NCI-H69 (cell line): Measurements from ENCODE around the gene CGRRF1.

ENCODE experiments used
- DNase-seq: peaks from one replicate; lab custom pipeline; 2025; lab: John Stamatoyannopoulos, UW

CGRRF1 gene

GRCh38 chr14:54548491-54548890 is 38.8 kb downstream of the CGRRF1 start:
- DNase-seq = no peak

GRCh38 chr14:54549862-54550261 is 40.2 kb downstream of the CGRRF1 start:
- no peak for DNase-seq

- DNase-seq = no peak
Observed at GRCh38 chr14:54550514-54550913, 40.8 kb downstream of the CGRRF1 start.

- DNase-seq = no peak
Observed at GRCh38 chr14:54554401-54554800, 44.7 kb downstream of the CGRRF1 start.

- no peak for DNase-seq
Observed at GRCh38 chr14:54555651-54556050, 45.9 kb downstream of the CGRRF1 start.

GRCh38 chr14:54556535-54556934 is 46.8 kb downstream of the CGRRF1 start:
- no peak for DNase-seq

- peak; percentile 48 for DNase-seq
Observed at GRCh38 chr14:54562334-54562733, 52.6 kb downstream of the CGRRF1 start.

- peak; percentile 55 for DNase-seq
Observed at GRCh38 chr14:54564071-54564867, 54.6 kb downstream of the CGRRF1 start.

GRCh38 chr14:54564868-54565784 is 55.4 kb downstream of the CGRRF1 start:
- DNase-seq = peak; percentile 92

- DNase-seq = peak; percentile 86
Observed at GRCh38 chr14:54565785-54566409, 56.2 kb downstream of the CGRRF1 start.

GRCh38 chr14:54566410-54567223 is 56.9 kb downstream of the CGRRF1 start, which contains the start of gene SAMD4A:
TSS of gene SAMD4A (plus strand) at chr14:54567128. CDS start at chr14:54567917, 789 bp downstream.
- DNase-seq = peak; percentile 79

- DNase-seq = peak; percentile 71
Observed at GRCh38 chr14:54567224-54567638, 57.5 kb downstream of the CGRRF1 start.

GRCh38 chr14:54567639-54568561 is 58.2 kb downstream of the CGRRF1 start:
- peak; percentile 76 for DNase-seq

GRCh38 chr14:54568821-54569595 is 59.3 kb downstream of the CGRRF1 start:
- no peak for DNase-seq

GRCh38 chr14:54570047-54570446 is 60.3 kb downstream of the CGRRF1 start:
- no peak for DNase-seq

GRCh38 chr14:54570631-54571415 is 61.1 kb downstream of the CGRRF1 start:
- no peak for DNase-seq

GRCh38 chr14:54572316-54572715 is 62.6 kb downstream of the CGRRF1 start:
- peak; percentile 63 for DNase-seq

- DNase-seq = no peak
Observed at GRCh38 chr14:54574528-54574927, 64.8 kb downstream of the CGRRF1 start.

- no peak for DNase-seq
Observed at GRCh38 chr14:54577494-54577893, 67.8 kb downstream of the CGRRF1 start.
